ENCODE data around the gene SYNJ1. TPM values are rescaled to one million over a fixed set of nuclear protein-coding genes. Genes with fewer than 3 reads are reported as not detected.

The SYNJ1 gene
- total and polyA plus RNA-seq, 10 of the 15 experiments (the other 5 are each of a cell fraction or from before 2014, with no cell fraction given): 1.2 to 7.0 (median 3.5) TPM

DNA sequence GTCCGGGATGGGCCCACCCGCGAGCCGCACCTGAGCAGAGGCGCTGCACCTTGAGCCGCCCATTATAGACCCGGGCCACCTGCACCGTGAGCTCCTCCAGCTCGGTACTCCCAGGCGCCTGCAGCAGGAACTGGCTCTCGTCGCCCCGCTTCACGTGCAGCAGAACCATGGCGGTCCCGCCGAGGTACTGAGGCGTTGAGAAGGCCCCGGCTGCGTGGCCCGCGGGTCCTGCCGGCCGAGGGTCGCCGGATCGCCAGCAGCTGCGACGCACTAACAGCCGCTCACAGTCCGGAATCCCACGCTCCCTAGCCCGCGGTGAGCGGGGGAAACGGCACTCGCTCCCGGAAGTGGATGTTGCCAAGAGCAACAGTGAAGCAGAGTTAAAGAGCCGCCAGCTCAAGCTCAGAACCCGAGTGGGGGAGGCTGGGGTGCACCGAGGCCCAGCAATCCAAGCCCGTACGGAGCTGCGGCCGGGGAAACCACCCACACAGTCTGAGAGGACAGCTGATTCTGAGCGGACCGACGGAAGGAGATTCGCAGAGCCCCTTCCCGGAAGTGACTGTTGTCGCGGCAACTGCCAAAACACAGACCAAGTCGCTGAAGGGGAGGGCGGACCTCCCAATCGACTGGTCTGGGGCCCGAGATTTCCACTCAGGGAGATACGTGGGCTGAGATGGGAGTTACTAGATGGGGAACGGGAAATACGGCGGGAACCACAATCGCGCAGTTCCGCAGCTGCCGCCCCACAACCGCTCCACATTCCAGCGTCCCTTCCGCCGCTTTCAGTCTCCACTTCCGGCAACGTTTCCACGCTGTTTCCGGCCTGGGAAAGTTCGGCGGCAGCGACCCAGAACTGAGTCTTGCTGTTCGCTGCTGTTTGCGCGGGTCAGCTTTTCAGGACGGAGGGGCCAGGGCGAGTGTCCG lies 115.5 kb downstream of the SYNJ1 start, which contains the start of gene CFAP298 (continued):
- peak; percentile 26; the same call in 1 of the 2 replicates for TF ChIP-seq NR2C1 (IDR thresholded peaks at IDR 0.05)
- peak; percentile 72 for TF ChIP-seq HCFC1 (IDR thresholded peaks at IDR 0.05; ENCODE audit: low read length)
- no peak for TF ChIP-seq PAX8 (IDR thresholded peaks at IDR 0.05)
- TF ChIP-seq MTA2 (IDR thresholded peaks at IDR 0.05; ENCODE audit: low read depth): peak; percentile 51; the same call in 1 of the 2 replicates
- peak; percentile 45; the same call in 1 of the 2 replicates for TF ChIP-seq PML (IDR thresholded peaks at IDR 0.05; ENCODE audit: low read length)
- TF ChIP-seq, protein P1, sequence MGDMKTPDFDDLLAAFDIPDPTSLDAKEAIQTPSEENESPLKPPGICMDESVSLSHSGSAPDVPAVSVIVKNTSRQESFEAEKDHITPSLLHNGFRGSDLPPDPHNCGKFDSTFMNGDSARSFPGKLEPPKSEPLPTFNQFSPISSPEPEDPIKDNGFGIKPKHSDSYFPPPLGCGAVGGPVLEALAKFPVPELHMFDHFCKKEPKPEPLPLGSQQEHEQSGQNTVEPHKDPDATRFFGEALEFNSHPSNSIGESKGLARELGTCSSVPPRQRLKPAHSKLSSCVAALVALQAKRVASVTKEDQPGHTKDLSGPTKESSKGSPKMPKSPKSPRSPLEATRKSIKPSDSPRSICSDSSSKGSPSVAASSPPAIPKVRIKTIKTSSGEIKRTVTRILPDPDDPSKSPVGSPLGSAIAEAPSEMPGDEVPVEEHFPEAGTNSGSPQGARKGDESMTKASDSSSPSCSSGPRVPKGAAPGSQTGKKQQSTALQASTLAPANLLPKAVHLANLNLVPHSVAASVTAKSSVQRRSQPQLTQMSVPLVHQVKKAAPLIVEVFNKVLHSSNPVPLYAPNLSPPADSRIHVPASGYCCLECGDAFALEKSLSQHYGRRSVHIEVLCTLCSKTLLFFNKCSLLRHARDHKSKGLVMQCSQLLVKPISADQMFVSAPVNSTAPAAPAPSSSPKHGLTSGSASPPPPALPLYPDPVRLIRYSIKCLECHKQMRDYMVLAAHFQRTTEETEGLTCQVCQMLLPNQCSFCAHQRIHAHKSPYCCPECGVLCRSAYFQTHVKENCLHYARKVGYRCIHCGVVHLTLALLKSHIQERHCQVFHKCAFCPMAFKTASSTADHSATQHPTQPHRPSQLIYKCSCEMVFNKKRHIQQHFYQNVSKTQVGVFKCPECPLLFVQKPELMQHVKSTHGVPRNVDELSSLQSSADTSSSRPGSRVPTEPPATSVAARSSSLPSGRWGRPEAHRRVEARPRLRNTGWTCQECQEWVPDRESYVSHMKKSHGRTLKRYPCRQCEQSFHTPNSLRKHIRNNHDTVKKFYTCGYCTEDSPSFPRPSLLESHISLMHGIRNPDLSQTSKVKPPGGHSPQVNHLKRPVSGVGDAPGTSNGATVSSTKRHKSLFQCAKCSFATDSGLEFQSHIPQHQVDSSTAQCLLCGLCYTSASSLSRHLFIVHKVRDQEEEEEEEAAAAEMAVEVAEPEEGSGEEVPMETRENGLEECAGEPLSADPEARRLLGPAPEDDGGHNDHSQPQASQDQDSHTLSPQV (IDR thresholded peaks at IDR 0.05): no peak
- TF ChIP-seq, protein P2, sequence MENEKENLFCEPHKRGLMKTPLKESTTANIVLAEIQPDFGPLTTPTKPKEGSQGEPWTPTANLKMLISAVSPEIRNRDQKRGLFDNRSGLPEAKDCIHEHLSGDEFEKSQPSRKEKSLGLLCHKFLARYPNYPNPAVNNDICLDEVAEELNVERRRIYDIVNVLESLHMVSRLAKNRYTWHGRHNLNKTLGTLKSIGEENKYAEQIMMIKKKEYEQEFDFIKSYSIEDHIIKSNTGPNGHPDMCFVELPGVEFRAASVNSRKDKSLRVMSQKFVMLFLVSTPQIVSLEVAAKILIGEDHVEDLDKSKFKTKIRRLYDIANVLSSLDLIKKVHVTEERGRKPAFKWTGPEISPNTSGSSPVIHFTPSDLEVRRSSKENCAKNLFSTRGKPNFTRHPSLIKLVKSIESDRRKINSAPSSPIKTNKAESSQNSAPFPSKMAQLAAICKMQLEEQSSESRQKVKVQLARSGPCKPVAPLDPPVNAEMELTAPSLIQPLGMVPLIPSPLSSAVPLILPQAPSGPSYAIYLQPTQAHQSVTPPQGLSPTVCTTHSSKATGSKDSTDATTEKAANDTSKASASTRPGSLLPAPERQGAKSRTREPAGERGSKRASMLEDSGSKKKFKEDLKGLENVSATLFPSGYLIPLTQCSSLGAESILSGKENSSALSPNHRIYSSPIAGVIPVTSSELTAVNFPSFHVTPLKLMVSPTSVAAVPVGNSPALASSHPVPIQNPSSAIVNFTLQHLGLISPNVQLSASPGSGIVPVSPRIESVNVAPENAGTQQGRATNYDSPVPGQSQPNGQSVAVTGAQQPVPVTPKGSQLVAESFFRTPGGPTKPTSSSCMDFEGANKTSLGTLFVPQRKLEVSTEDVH (IDR thresholded peaks at IDR 0.05; ENCODE audit: low read depth, partially characterized antibody): peak; percentile 91
- no peak for TF ChIP-seq RBBP5 (conservative IDR thresholded peaks at IDR 0.05)
- TF ChIP-seq, protein P3, sequence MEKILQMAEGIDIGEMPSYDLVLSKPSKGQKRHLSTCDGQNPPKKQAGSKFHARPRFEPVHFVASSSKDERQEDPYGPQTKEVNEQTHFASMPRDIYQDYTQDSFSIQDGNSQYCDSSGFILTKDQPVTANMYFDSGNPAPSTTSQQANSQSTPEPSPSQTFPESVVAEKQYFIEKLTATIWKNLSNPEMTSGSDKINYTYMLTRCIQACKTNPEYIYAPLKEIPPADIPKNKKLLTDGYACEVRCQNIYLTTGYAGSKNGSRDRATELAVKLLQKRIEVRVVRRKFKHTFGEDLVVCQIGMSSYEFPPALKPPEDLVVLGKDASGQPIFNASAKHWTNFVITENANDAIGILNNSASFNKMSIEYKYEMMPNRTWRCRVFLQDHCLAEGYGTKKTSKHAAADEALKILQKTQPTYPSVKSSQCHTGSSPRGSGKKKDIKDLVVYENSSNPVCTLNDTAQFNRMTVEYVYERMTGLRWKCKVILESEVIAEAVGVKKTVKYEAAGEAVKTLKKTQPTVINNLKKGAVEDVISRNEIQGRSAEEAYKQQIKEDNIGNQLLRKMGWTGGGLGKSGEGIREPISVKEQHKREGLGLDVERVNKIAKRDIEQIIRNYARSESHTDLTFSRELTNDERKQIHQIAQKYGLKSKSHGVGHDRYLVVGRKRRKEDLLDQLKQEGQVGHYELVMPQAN (conservative IDR thresholded peaks at IDR 0.05): peak; percentile 96
- no peak for TF ChIP-seq NFIC (IDR thresholded peaks at IDR 0.05; ENCODE audit: low read depth, low read length)
- TF ChIP-seq ESRRA (IDR thresholded peaks at IDR 0.05; ENCODE audit: low read length): no peak
- TF ChIP-seq ZZZ3 (IDR thresholded peaks at IDR 0.05; ENCODE audit: control insufficient read depth, insufficient read length, low read depth): no peak
- TF ChIP-seq ZNF622 (IDR thresholded peaks at IDR 0.05): no peak
- TF ChIP-seq, protein P4, sequence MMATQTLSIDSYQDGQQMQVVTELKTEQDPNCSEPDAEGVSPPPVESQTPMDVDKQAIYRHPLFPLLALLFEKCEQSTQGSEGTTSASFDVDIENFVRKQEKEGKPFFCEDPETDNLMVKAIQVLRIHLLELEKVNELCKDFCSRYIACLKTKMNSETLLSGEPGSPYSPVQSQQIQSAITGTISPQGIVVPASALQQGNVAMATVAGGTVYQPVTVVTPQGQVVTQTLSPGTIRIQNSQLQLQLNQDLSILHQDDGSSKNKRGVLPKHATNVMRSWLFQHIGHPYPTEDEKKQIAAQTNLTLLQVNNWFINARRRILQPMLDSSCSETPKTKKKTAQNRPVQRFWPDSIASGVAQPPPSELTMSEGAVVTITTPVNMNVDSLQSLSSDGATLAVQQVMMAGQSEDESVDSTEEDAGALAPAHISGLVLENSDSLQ (IDR thresholded peaks at IDR 0.05): peak; percentile 40
- peak; percentile 64 for TF ChIP-seq RELA (IDR thresholded peaks at IDR 0.05; ENCODE audit: borderline replicate concordance, partially characterized antibody)
- TF ChIP-seq ZNF384 (IDR thresholded peaks at IDR 0.05; ENCODE audit: borderline replicate concordance, low read depth, low read length): no peak
- TF ChIP-seq TCF7 (IDR thresholded peaks at IDR 0.05; ENCODE audit: borderline replicate concordance): 0 out of 2 replicates have a peak, but pooled peaks have one; percentile 46
- TF ChIP-seq, protein P5, sequence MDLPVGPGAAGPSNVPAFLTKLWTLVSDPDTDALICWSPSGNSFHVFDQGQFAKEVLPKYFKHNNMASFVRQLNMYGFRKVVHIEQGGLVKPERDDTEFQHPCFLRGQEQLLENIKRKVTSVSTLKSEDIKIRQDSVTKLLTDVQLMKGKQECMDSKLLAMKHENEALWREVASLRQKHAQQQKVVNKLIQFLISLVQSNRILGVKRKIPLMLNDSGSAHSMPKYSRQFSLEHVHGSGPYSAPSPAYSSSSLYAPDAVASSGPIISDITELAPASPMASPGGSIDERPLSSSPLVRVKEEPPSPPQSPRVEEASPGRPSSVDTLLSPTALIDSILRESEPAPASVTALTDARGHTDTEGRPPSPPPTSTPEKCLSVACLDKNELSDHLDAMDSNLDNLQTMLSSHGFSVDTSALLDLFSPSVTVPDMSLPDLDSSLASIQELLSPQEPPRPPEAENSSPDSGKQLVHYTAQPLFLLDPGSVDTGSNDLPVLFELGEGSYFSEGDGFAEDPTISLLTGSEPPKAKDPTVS (IDR thresholded peaks at IDR 0.05; ENCODE audit: low read depth, low read length): no peak
